Adipose tissue (tissue), 3 donors: Measurements from ENCODE around the gene DQX1. TPM values are rescaled to one million over a fixed set of nuclear protein-coding genes. Genes with fewer than 3 reads are reported as not detected.
A peak's percentile ranks its signal among the peaks of the same experiment; 100 is the strongest.

Experiments used
- H3K27ac ChIP-seq: one replicate; pipeline ENCODE4 v1.5.1; 2013; ENCODE audit warnings: low read depth, low read length
- WGBS, 3 donors: extraction: QIAGEN DNeasy Blood & Tissue Kit; methylation state at CpG; one replicate each; pipeline ENCODE4 v1.1.7; 2013; 5-methylcytosine and 5-hydroxymethylcytosine counted together
- polyA plus RNA-seq, 3 donors: library from polyadenylated mRNA; stranded (reverse); fragments of 200-250 nt; gene quantifications; one replicate each; pipeline ENCODE4 v1.2.3, GENCODE V29; 2013
- donor health status: healthy with polysubstance abuse.
- donor health status: Bipolar disorder and iron deficiency.
- donor health status: healthy.

Gene DQX1
- polyA plus RNA-seq, 3 donors: 0.31 to 0.51 TPM; not detected in 1

- H3K27ac ChIP-seq: no peak overlapping the region
- WGBS, 3 donors: 50 to 74% (median 57%) methylated on average over 7 of the region's 7 CpGs
These were observed 12.9 kb upstream of the DQX1 start for GRCh38 chr2:74538881-74539339.

DNA sequence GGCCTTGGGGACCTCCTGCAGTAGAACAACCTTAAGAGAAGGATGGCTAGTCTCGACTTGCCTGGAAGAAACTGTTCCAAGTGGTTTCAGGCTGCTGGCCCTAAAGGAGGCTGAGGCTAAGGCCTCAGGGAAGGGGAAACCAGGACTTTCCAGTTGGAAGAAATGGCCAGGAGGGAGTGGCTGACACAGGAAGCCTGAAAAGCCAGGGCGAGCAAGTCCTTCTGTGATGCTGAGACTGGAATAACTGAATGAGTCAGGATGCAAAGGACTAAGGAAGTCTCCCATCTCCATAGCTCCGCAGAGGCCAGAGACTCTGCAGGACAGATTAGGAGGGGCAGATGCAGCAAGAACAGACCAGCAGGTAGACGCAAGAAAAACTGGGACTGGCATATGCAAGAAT, 11.1 kb upstream of the DQX1 start:
- WGBS, 3 donors: 63 to 67% (median 65%) methylated on average over 4 of the region's 4 CpGs

GRCh38 chr2:74536166-74536950, 10.3 kb upstream of the DQX1 start:
- 77 to 90% (median 87%) methylated on average over 23 of the region's 23 CpGs for WGBS, 3 donors
- no peak overlapping the region for H3K27ac ChIP-seq

More for the DNA sequence above, 11.1 kb upstream of the DQX1 start:
- H3K27ac ChIP-seq: no peak overlapping the region

- H3K27ac ChIP-seq: no peak overlapping the region
- 86 to 92% (median 92%) methylated on average over 9 to 10 of the region's 10 CpGs for WGBS, 3 donors
These were observed 9.5 kb upstream of the DQX1 start for GRCh38 chr2:74535440-74535965.

- H3K27ac ChIP-seq: no peak overlapping the region
- 79 to 82% (median 81%) methylated on average over 12 of the region's 12 CpGs for WGBS, 3 donors
These were observed 8.4 kb upstream of the DQX1 start for GRCh38 chr2:74534411-74534810.

DNA sequence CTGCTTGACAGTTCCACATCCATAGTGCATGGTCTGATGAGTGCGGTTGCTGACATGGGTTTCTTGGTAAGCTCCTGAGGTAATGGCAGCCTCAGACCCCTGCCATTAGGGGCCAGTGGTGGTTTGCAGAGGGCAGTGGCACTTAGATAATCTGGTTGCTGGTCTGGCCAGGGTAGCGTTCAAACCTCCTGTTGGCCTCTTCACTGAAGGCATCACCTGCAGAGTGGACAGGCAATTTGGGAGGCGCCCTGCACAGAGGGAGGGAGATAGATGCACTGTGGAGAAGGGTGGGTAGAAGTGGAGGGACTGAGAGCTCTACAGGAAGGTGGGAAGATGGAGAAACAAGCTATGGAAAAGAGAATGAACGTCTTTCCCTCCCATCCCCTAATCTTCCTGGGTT, 7.4 kb upstream of the DQX1 start:
- 78 to 88% (median 81%) methylated on average over 4 of the region's 4 CpGs for WGBS, 3 donors
- H3K27ac ChIP-seq: no peak overlapping the region

DNA sequence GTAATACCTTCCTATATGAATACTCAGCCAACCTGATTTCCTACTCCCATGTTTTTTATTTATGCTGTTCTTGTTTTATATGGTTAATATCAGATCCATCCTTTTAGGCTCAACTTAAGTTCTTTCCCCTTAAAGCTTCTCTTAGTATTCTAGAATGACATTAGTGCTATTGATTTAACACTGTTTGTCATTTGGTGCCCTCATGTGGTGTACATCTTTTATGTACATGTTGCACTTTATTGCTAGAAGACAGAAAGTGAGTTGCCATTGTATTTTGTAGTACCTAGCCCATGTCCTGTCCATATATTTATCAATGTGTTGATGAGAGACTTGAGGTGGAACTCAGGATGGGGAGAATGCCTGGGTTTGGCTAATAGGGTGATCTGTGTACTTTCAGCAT, 6.2 kb upstream of the DQX1 start:
- H3K27ac ChIP-seq: no peak overlapping the region

DNA sequence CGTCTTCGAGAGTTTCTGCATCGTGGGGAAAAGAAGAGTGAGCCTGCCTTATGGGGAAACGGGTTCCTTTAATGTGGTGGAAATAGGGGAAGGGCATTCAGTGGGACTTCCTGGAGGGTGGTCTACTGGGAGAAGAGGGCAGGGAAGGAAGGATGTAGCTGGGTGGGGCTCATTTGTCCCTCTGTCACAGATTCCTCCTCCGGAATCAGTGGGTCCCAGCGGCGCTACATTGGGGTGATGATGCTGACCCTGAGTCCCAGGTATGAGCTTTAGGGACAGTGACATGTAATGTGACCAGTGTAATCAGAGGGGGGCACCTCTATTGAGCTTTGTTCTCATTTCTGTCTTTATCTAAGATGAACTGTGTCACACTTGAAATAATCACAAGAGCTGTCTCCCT, 5.6 kb upstream of the DQX1 start:
- no peak overlapping the region for H3K27ac ChIP-seq
- 73 to 86% (median 73%) methylated on average over 7 of the region's 7 CpGs for WGBS, 3 donors

GRCh38 chr2:74530239-74531187, 4.5 kb upstream of the DQX1 start:
- 1 to 3% (median 3%) methylated on average over 54 of the region's 54 CpGs for WGBS, 3 donors
- peak overlapping the region; percentile 57 for H3K27ac ChIP-seq

DNA sequence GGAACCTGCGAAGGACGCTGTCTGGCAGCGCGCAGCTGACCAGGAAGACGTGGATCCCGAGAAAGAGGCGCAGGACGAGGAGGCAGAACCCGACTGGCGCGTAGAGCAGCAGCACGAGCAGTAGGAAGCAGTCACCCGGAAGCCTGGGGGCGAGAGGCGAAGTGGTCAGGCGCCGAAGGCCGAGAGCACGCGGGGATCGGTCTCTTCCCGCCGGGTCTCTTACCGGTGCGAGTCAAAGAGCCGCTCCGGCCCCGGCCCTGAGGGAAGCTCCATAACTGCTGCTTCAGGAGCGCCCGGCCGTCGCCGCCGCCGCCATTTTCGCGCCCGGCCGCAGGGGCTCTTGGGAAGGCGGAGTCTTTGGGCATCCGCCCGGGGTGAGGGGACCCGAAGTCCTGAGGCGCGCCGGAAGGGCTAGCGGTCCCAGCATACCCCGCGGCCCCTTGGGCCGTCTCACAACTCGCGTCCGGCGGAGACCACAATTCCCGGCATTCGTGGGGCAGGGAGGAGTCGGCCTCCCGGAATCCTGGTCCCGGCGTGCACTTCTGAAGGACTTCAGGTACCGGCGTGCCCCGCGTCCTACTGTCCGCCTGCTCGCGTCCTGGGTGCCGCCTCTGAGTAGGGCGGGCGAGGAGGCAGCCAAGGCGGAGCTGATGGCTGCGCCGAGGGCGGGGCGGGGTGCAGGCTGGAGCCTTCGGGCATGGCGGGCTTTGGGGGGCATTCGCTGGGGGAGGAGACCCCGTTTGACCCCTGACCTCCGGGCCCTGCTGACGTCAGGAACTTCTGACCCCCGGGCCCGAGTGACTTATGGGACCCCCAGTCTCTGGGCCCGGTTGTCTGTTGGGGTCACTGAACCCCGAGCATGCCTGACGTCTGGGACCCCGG, 3.6 kb upstream of the DQX1 start, which contains the start of the genes AUP1 and HTRA2:
Gene AUP1 (minus strand): TSS at position 350 of the 882 bp plus-strand sequence. CDS start 77 bp downstream, at position 273.
Gene HTRA2 (plus strand): TSS at position 577 of the 882 bp plus-strand sequence. CDS start 74 bp downstream, at position 651.
- WGBS, 3 donors: 0 to 1% (median 0%) methylated on average over 82 to 87 of the region's 87 CpGs
- H3K27ac ChIP-seq: peak within 1 kb of the TSS; percentile 70

DNA sequence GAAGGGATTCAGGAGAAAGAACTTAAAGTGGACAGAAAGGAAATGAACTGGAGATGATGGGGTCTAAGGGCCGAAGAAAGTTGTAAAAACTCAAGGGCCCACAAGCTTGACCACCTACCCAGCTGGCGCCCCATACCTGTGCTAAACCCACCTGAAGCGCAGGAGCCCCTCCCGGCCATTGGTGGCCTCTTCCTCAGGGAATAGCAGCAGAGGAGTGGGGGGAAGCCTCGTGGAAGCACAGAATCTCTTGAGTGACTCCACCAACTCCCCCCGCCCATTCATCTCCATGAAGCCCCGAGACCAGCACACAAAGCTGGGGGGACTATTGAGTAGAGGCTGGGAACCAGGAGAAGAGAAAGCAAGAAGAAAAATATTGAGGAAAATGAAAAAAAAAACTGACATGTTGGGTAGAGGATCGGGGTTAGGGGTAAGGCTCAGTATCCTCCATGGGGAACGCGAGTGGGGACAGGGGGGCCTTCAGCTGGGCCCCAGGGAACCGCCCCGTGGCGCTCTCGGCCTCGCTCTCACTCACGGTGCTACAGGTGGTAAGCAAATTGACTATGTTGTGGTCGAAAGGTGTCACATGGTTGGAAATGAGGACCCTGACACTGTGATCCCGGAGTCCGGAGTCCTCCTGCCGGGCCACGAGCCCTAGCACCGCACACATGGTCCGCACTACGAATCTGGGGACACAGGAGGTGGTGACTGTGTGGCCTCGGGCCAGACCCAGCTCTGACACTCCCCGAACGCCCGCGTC, 2.7 kb upstream of the DQX1 start:
- 14 to 20% (median 17%) methylated on average over 29 of the region's 29 CpGs for WGBS, 3 donors
- peak overlapping the region; percentile 70 for H3K27ac ChIP-seq

DNA sequence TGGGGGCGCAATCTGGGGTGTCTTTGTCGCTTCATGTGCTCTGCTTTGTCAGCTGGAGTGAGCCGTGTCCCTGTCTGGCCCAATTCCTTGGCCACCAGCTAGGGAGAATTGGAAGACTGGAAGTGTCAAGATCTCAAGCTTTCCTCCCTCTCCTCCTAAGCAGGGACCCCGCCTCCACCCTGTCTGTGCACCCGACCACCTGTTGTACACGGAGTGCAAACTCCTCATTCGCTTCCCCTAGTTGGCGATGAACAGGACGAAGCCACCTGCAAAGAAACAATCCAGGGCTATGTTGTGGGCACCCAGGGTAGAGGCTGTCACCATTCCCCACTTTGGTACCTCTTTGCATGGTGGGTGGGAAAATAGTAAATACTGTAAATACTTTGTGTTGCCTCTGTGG, 1.7 kb upstream of the DQX1 start:
- no peak overlapping the region for H3K27ac ChIP-seq
- 90 to 95% (median 91%) methylated on average over 9 of the region's 9 CpGs for WGBS, 3 donors

DNA sequence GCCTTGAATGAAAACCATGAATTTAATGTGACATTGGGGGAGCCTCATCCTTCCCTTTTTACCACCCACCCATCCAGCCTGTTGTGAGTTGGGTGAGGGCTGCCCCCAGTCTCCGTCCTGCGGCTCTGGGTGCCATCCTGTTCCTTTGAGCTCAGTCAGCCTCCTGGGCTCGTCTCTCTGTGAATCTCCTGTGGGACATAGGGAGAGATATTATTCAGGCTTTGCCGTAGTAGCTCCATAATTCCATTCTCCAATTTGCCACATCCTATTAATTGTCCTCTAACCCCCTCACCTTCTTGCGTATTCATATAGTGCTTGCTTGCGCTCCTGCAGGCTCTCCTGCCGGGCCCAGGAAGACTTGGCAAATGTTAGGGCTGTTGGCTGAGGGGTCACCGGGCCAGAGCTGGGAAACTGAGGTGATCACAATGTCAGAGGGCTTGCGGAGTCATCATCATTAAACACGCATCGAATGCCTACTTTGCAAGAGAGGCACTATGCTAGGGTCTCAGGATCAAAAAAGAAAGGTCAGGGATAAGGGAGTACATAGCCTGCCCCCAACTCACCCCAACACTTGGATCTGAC, 709 bp upstream of the DQX1 start:
- no peak overlapping the region for H3K27ac ChIP-seq
- 96 to 97% (median 97%) methylated on average over 11 of the region's 11 CpGs for WGBS, 3 donors

GRCh38 chr2:74524955-74525716, 895 bp downstream of the DQX1 start:
- 90 to 91% (median 91%) methylated on average over 10 of the region's 10 CpGs for whole genome bisulfite sequencing, 3 donors
- no peak overlapping the region for H3K27ac ChIP-seq

- WGBS, 3 donors: 81 to 89% (median 88%) methylated on average over 9 of the region's 9 CpGs
- H3K27ac ChIP-seq: no peak overlapping the region
These were observed 2.0 kb downstream of the DQX1 start for GRCh38 chr2:74524005-74524404.

- no peak overlapping the region for H3K27ac ChIP-seq
- 67 to 85% (median 78%) methylated on average over 3 of the region's 3 CpGs for WGBS, 3 donors
These were observed 3.5 kb downstream of the DQX1 start for GRCh38 chr2:74522516-74522915.
